ENCODE data around the gene TMEM151B.

TMEM151B gene

DNA sequence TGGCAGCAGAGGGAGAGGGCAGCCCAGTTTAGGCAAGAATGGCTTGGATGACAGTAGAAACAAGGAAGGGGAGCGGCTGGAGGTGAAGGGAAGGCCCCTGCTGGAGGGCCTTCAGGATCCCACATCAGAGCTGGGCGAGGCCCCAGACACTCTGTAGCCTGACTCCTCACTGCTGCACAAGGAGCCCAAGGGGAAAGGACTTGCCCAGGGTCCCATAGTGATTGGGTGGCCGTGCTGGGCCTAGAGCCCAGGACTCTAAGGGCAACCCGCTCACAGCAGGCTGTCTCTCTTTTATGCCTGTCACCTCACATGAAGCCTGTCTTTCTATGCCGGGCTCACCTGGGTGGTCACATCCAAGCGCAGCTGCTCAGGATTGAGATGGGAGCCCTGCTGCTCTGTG lies 33.6 kb downstream of the TMEM151B start:
- Histone ChIP-seq H3K36me3 (ENCODE audit: insufficient read depth, low read length) (peaks cover 47% of the 10 kb centered on the region; the same call in 1 of the 2 replicates), H3K9me3 (ENCODE audit: low read depth, low read length) (no peaks in the 10 kb centered on the region), H3K4me3 (no peak overlapping the region), H3K27ac (no peak overlapping the region), H3K9ac (ENCODE audit: insufficient read length) (no peak overlapping the region)
- no peak for DNase-seq (ENCODE audit: low read depth, low spot score)
- TF ChIP-seq FOXP2 (optimal IDR thresholded peaks at IDR 0.05; ENCODE audit: control extremely low read depth, extremely low read length, insufficient read depth) (no peak), POLR2AphosphoS5 (IDR thresholded peaks at IDR 0.05; ENCODE audit: borderline replicate concordance, low read depth, low read length) (no peak), EZH2 (IDR thresholded peaks at IDR 0.05) (no peak)

DNA sequence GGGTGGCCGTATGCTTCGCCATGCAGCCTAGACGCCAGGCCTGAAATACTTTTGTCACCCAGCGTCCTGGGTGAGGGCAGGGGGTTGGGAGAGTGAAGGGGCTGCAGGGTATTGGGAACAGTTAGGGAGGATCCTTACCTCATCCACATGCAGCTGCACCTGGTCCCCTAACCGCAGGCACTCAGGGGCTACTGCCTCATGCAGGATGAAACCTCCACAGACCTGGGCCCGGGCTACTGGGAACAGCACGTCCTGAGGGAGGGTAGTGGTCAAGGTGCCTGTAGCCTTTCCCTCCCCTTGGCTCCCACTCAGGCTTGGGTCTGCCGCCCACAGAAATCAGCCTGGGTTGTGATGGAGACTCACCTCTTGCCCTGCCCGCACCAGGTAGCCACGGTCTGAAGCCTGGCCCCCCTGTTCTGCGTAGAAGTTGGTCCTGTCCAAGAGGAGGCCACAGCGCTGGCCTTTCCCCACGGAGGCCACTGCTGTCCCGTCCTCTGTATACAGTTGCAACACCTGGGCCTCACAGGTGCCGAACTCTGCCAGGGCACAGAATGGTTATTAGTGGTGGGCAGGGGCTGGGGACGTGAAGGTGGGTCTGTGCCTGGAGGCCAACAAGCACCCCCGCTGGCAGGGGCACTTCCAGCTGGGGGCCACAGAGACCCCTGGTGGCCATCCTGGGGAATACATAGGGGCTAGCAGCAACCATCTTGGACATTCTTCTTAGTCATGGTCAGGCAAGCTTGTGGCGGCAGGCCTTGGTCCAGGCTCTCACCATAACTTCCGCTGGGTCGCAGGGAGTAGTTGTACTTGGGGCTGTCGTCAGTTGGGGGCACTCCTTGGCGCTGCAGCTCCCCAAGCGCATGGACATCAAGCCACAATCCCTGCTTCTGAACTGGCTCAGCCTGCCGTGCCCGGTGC lies 34.3 kb downstream of the TMEM151B start:
- Histone ChIP-seq H3K36me3 (ENCODE audit: insufficient read depth, low read length) (peaks cover 54% of the 10 kb centered on the region), H3K9ac (ENCODE audit: insufficient read length) (no peak overlapping the region), H3K9me3 (ENCODE audit: low read depth, low read length) (no peaks in the 10 kb centered on the region), H3K4me3 (no peak overlapping the region), H3K27ac (no peak overlapping the region)
- DNase-seq (ENCODE audit: low read depth, low spot score) = no peak
- TF ChIP-seq EZH2 (IDR thresholded peaks at IDR 0.05) = no peak

DNA sequence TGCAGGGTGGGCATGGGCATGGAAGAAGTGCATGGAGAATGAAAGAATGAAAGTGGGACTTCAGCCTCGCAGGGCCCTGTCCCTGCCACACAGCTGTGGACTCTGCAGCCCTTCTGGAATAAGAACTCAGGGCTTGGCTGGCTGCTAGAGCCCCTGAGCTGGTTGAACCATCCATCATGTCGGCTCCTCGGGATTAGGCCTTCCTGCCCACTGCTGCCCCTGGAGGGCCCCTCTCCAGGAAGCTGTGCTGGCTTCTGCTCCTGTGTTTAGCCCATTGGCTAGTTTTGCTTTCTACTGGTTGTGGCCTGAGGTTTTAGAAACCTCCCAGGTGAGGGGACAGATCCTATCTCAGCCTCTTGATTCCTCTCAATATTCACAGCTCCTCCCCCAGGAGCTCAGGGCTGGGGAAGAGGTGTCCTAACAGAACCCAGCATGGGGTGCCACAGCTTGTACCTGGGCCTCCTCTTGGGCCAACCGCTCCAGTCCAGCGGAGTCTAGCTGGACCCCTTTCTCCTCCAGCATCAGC lies 35.0 kb downstream of the TMEM151B start:
- no peak overlapping the region for H3K9ac ChIP-seq (ENCODE audit: insufficient read length)

DNA sequence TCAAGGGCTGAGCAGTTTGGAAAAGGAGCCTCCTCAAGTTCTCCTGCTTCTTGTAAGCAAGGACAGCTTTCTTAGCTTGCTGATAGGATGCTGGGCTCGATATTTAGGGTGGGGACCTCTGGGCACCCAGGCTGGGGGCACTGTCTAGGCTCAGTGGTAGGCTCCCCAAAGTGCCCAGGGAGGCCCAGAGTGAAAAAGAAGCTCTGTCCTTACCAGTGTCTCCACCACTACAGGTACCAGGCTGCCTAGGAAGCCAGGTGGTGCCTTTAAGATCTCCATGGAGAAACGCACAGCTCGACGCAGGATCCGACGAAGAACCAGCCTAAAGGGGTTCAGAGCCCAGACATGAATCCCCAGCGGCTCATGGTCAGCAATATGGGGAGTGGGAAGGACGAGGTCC lies 36.5 kb downstream of the TMEM151B start:
- H3K27ac ChIP-seq = no peak overlapping the region
- H3K9me3 ChIP-seq (ENCODE audit: low read depth, low read length) = no peaks in the 10 kb centered on the region
- no peak for TF ChIP-seq EZH2 (IDR thresholded peaks at IDR 0.05)
- TF ChIP-seq FOXP2 (optimal IDR thresholded peaks at IDR 0.05; ENCODE audit: control extremely low read depth, extremely low read length, insufficient read depth) = no peak
- no peak for TF ChIP-seq POLR2AphosphoS5 (IDR thresholded peaks at IDR 0.05; ENCODE audit: borderline replicate concordance, low read depth, low read length)
- DNase-seq (ENCODE audit: low read depth, low spot score) = no peak
- H3K36me3 ChIP-seq (ENCODE audit: insufficient read depth, low read length) = peaks cover 65% of the 10 kb centered on the region
- H3K4me3 ChIP-seq = no peak overlapping the region
- H3K9ac ChIP-seq (ENCODE audit: insufficient read length) = no peak overlapping the region

More for the DNA sequence above, 35.0 kb downstream of the TMEM151B start:
- Histone ChIP-seq H3K4me3 (no peak overlapping the region), H3K9me3 (ENCODE audit: low read depth, low read length) (no peaks in the 10 kb centered on the region), H3K27ac (no peak overlapping the region), H3K36me3 (ENCODE audit: insufficient read depth, low read length) (peaks cover 59% of the 10 kb centered on the region)
- no peak for TF ChIP-seq FOXP2 (optimal IDR thresholded peaks at IDR 0.05; ENCODE audit: control extremely low read depth, extremely low read length, insufficient read depth)
- TF ChIP-seq POLR2AphosphoS5 (IDR thresholded peaks at IDR 0.05; ENCODE audit: borderline replicate concordance, low read depth, low read length) = no peak
- TF ChIP-seq EZH2 (IDR thresholded peaks at IDR 0.05) = no peak
- no peak for DNase-seq (ENCODE audit: low read depth, low spot score)

DNA sequence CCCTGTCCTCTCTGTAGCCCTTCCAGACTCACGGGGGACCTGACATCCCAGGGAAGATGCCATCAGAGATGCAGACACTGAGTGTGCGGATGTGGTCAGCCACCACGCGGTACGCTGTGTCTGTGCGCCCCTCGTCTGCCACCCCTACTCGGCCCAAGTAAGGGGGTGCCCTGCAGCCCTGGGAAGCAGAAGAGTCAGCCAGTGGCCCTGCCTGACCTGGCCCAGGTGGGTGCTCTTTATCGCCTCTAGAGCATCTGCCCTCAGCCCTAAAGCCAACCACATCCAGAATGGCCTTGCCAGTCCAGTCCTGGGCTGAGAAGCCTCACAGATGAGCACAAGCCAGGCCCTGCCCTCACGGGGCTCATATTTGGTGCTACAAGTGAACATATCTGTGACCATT lies 37.0 kb downstream of the TMEM151B start:
- Histone ChIP-seq H3K9ac (ENCODE audit: insufficient read length) (no peak overlapping the region), H3K4me3 (no peak overlapping the region), H3K36me3 (ENCODE audit: insufficient read depth, low read length) (peaks cover 64% of the 10 kb centered on the region), H3K27ac (no peak overlapping the region), H3K9me3 (ENCODE audit: low read depth, low read length) (no peaks in the 10 kb centered on the region)
- TF ChIP-seq FOXP2 (optimal IDR thresholded peaks at IDR 0.05; ENCODE audit: control extremely low read depth, extremely low read length, insufficient read depth) = no peak
- no peak for TF ChIP-seq EZH2 (IDR thresholded peaks at IDR 0.05)
- TF ChIP-seq POLR2AphosphoS5 (IDR thresholded peaks at IDR 0.05; ENCODE audit: borderline replicate concordance, low read depth, low read length) = no peak
- DNase-seq (ENCODE audit: low read depth, low spot score) = no peak

DNA sequence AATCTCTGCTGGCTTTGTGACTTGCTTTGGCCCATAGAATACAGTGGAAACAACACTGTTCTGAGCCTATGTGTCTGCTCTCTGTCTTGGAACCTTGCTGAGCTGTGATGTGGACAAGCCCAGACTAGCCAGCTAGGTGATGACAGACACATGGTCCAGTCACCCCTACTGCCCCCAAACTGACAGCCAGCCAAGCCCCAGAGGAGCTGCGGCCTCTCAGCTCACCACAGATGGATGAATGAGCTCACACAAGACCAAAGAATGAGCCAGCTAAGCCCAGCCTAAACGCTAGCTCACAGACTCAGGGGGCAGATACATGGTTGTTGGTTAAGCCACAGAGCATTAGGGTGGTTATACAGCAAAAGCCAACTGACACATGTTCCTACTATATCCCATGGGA lies 38.8 kb downstream of the TMEM151B start:
- no peak for DNase-seq (ENCODE audit: low read depth, low spot score)
- TF ChIP-seq EZH2 (IDR thresholded peaks at IDR 0.05) (no peak), POLR2AphosphoS5 (IDR thresholded peaks at IDR 0.05; ENCODE audit: borderline replicate concordance, low read depth, low read length) (no peak), FOXP2 (optimal IDR thresholded peaks at IDR 0.05; ENCODE audit: control extremely low read depth, extremely low read length, insufficient read depth) (no peak)
- Histone ChIP-seq H3K36me3 (ENCODE audit: insufficient read depth, low read length) (peaks cover 45% of the 10 kb centered on the region), H3K9me3 (ENCODE audit: low read depth, low read length) (no peaks in the 10 kb centered on the region), H3K27ac (no peak overlapping the region), H3K9ac (ENCODE audit: insufficient read length) (no peak overlapping the region), H3K4me3 (no peak overlapping the region)

DNA sequence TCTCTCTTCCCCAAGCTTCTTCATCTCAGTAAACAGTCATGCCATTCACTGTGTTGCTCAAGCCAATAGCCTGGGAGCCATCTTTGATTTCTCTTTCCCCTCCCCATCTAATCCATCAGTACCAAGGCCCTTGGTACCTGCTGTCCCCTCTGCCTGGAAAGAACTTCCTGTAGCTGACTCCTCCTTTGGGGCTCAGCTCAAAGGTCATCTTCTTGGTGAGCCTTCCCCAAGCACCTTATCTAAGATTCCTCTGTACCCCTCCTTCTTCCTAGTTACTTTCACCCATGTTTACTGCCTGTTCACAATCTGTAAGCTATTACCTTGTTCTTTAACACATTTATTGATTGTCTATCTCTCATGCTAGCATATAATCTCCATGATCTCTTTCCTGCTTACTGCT lies 39.4 kb downstream of the TMEM151B start:
- no peak overlapping the region for H3K4me3 ChIP-seq
- peaks cover 40% of the 10 kb centered on the region for H3K36me3 ChIP-seq (ENCODE audit: insufficient read depth, low read length)
- no peak for DNase-seq (ENCODE audit: low read depth, low spot score)
- H3K9me3 ChIP-seq (ENCODE audit: low read depth, low read length) = no peaks in the 10 kb centered on the region
- no peak overlapping the region for H3K27ac ChIP-seq
- no peak overlapping the region for H3K9ac ChIP-seq (ENCODE audit: insufficient read length)
- TF ChIP-seq FOXP2 (optimal IDR thresholded peaks at IDR 0.05; ENCODE audit: control extremely low read depth, extremely low read length, insufficient read depth) = no peak
- no peak for TF ChIP-seq POLR2AphosphoS5 (IDR thresholded peaks at IDR 0.05; ENCODE audit: borderline replicate concordance, low read depth, low read length)
- no peak for TF ChIP-seq EZH2 (IDR thresholded peaks at IDR 0.05)

DNA sequence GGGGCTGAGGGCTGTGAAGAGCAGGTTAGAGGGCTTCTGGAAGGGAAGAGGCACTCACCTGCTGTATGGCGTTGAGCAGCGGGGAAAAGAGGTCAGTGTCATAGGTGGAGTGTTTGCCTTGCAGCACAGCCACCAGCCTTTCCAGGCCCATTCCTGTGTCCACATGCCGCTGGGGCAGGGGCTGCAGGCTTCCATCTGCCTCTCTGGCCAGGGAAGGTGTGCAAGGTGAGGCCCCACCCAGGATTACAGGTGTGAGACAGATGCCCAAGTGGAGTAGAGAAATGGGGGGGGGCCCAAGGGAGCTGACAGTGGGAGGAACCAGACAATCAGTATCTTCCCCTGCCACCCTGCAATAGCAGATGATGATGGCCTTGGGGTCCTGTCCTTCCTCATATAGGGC lies 40.0 kb downstream of the TMEM151B start:
- Histone ChIP-seq H3K9me3 (ENCODE audit: low read depth, low read length) (no peaks in the 10 kb centered on the region), H3K27ac (no peak overlapping the region), H3K36me3 (ENCODE audit: insufficient read depth, low read length) (peaks cover 36% of the 10 kb centered on the region), H3K9ac (ENCODE audit: insufficient read length) (no peak overlapping the region), H3K4me3 (no peak overlapping the region)
- DNase-seq (ENCODE audit: low read depth, low spot score) = no peak
- TF ChIP-seq POLR2AphosphoS5 (IDR thresholded peaks at IDR 0.05; ENCODE audit: borderline replicate concordance, low read depth, low read length) (no peak), FOXP2 (optimal IDR thresholded peaks at IDR 0.05; ENCODE audit: control extremely low read depth, extremely low read length, insufficient read depth) (no peak), EZH2 (IDR thresholded peaks at IDR 0.05) (no peak)

Measured in SK-N-MC (cell line).